Raji (cell line): ENCODE results near the gene SAP130.

Experiments
- POLR2A ChIP-seq: IDR thresholded peaks from 2 replicates; pipeline ENCODE4 v1.6.1; 2011; ENCODE audit warnings: low read depth, low read length, control low read depth; ENCODE audit not compliant: insufficient read depth

The SAP130 gene

DNA sequence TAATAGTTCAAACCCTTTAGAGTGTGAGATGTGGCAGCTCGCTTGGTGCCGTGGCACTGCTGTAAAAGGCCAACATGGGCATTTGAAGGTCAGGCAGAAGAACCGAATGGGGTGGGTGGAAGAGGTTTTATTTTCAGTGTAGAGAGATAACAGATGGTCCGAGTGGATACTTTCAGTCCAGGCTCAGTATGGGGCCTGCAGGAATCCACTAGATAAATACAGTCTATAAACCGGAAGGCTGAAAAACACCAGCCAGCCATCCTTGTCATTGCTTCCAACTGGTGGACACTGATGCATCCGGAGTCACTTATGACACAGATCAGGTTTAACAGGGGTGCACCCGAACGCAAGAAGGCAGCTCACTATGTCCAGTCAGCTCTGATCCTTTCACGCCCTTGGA, 86.4 kb downstream of the SAP130 start:
- TF ChIP-seq POLR2A, result no peak

DNA sequence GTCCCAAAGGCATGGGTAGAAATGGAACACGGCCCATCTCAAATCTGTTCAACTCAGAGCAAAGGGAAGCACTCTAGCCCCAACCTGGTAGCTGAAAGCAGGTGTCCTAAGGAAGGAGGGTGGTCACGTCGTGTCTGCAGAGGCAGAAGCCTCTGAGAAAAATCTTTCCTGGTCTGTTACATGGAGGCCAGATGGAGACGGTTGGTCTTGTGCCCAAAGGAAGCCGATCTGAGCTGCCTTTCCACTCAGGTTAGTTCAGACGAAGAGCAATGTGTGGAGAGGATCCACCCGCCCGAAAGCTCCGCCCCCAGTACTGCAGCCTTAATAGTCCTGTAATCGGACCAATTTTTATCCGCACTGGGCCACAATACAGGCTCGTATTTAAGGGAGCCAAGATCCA, 87.2 kb downstream of the SAP130 start:
- no peak for TF ChIP-seq POLR2A

DNA sequence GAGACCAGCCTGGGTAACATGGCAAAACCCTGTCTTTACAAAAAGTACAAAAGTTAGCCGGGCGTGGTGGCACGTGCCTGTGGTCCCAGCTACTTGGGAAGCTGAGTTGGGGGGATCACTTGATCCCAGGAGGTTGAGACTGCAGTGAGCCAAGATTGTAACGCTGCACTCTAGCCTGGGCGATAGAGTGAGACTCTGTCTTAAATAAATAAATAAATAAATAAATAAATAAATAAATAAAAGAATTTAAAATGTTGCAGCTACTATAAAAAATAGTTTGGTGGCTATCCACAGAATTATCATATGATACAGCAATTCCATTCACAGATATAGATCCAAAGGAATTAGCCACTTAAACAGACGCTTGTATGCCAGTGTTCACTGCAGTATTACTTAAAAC, 92.5 kb downstream of the SAP130 start:
- no peak for TF ChIP-seq POLR2A

DNA sequence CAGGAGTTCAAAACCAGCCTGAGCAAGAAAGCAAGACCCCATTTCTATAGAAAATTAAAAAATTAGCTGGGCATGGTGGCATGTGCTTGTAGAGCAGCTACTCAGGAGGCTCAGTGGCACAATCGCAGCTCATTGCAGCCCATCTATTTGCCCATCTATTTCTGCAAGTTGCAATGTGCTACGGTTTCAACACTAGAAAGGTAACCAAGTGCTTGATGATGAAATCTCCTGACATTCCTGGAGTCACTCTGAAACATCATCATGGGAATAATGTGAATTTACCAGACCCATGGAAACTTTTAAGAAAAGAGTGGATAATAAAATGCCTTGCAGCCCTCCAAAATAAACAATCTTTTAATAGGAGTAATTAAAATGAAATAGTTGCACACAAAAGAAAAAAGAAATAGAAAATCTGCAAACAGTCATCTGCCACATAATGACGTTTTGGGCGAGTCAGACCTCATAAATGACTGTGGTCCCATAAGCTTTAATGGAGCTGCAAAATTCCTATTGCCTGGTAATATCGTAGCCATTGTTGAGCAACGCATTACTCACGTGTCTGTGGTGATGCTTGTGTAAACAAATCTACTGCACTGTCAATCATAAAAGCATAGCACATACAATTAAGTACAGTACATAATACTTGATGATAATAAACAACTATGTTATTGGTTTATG, 95.5 kb downstream of the SAP130 start:
- no peak for TF ChIP-seq POLR2A

DNA sequence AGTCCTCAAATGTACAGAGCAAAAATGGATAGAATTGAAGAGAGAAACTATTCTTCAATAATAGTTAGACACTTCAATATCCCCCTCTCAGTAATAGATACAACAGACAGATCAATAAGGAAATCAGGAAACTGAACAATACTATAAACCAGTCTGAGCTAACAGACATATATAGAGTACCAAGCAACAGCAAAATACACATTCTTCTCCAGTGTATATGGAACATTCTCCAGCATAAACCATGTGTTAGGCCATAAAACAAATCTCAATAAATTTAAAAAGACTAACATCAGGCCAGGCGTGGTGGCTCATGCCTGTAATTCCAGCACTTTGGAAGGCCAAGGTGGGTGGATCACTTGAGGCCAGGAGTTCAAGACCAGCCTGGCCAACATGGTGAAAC, 98.4 kb downstream of the SAP130 start:
- no peak for TF ChIP-seq POLR2A

DNA sequence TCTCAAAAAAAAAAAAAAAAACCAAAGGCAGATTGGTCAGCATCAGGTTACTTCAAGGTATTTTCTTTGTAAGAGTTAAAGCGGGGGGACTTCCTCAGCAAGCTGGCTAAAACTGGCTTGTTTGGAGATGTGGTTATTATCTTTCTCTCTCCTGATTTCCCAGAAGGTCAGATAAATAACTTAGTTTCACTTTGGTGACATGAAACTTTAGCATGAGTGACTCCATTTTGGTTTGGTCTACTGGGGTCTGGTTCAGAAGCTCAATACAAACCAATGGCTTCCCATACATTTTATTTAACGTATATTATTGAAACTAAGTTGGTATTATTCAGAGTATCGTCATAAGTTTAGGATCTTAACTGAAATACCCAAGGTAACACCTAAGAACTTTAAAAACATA, 100.5 kb downstream of the SAP130 start:
- TF ChIP-seq POLR2A, result no peak

DNA sequence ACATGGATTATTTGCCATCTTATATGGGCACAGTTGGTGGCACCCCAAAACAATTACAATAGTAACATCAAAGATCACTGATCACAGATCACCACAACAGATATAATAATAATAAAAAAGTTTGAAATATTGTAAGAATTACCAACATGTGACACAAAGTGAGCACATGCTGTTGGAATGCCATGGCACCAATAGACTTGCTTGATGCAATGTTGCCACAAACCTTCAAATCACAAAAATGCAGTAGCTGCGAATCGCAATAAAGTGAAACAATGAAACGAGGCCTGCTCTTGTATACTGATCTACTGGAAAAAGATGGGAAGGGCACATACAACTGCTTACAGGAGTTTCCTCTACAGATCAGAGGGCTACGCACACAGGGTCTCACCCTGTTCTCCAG, 109.9 kb downstream of the SAP130 start:
- no peak for TF ChIP-seq POLR2A

DNA sequence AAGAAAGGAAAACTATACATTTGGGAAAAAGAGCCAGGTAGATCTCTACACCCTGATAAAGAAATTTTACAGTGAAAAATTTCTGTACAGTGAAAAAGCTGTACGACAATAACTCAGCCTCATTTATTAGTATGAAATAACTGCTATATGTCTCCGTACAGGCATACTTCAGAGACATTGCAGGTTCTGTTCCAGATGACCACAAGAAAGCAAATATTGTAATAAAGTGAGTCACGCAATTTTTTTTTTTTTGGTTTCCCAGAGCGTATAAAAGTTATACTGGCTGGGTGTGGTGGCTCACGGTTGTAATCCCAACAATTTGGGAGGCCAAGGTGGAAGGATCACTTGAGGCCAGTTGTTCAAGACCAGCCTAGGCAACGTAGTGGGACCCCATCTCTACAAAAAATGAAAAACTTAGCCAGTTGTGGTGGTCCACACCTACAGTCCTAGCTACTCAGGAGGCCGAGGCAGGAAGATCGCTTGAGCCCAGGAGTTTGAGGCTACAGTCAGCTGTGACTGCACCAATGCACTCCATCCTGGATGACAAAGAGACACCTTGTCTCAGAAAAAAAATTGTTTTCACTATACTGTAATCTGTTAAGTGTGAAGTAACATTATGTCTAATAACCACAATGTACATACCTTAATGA, 113.9 kb downstream of the SAP130 start:
- TF ChIP-seq POLR2A, result no peak

DNA sequence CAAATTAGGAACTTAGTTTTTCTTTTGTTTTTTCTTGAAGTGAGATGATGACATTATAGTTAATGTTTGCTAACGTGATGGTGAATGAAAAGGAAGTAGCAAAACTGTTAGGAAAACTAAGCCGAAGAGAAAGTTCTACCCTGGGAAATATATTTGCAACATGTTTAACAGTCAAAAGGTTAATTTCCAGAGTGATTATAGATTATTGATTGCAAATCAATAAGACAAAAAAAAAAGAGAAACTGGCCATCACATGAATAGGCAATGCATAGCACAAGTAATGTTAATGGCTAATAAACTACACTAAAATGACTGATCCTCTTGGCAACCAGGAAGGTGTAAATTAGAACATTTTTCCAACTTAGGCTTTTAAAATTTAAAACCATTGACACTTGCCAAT, 116.1 kb downstream of the SAP130 start:
- no peak for TF ChIP-seq POLR2A

DNA sequence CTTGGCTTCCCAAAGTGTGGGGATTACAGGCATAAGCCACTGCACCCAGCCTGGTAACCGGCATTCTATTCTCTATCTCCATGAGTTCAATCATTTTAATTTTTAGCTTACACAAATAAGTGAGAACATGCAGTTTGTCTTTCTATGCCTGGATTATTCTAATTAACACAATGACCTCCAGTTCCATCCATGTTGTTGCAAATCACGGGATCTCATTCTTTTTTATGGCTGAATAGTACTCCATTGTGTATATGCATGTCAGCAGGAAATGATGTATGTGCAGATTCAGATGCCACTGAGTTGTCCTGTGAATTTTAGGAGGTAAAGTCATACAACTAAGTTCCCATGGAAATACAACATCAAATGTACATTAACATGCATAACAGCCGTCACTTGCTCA, 117.4 kb downstream of the SAP130 start:
- TF ChIP-seq POLR2A, result no peak

DNA sequence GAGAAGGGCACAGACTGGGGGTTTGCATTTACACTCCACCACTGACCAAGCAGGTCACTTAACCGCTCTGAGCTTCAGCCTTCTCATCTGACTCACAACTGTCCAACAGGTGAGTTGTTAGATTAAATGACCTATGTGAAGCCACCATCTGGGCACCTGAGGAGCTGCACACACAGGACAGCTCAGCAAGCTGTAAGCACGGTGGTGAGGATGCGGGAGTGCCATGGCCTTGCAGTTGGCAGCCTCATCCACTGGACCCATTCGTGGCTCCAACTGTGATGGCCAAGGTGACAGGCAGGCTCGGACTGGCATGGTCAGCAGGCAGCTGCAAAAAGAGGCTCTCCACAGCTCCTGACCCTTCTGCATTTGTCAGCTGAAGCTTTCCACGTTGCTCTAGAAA, 118.8 kb downstream of the SAP130 start:
- no peak for TF ChIP-seq POLR2A

DNA sequence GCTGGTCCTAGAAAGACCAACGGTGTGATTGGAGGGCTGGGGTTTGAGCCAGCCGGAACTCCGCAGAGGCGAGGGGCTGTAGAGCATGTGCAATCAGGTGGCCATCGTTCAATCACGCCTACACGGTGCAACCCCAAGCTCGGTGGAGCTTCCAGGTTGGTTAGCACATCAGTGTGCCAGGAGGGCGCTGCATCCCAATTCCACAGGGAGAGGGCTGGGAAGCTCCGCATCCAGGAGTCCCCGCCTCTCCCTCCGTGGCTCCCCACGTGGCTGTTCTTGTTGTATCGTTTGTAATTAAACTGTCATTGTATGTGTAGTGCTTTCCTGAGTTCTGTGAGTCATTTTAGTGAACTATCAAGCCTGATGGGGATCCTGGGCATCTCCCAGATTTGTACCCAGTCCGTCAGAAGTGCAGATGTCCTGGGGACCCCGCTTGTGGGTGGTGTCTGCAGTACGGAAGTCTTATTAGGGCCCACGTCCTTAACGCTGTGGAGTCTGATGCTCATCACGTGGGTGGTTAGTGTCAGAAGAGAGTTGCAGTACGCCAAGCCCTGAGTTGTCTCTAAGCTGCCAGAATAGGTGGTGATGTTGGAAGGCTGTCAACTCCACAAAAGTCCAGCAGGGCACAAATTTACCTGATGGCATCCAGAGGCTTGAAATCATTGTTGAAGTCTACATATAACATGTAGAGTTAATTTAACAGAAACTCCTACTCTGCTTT, 121.5 kb downstream of the SAP130 start:
- no peak for TF ChIP-seq POLR2A

DNA sequence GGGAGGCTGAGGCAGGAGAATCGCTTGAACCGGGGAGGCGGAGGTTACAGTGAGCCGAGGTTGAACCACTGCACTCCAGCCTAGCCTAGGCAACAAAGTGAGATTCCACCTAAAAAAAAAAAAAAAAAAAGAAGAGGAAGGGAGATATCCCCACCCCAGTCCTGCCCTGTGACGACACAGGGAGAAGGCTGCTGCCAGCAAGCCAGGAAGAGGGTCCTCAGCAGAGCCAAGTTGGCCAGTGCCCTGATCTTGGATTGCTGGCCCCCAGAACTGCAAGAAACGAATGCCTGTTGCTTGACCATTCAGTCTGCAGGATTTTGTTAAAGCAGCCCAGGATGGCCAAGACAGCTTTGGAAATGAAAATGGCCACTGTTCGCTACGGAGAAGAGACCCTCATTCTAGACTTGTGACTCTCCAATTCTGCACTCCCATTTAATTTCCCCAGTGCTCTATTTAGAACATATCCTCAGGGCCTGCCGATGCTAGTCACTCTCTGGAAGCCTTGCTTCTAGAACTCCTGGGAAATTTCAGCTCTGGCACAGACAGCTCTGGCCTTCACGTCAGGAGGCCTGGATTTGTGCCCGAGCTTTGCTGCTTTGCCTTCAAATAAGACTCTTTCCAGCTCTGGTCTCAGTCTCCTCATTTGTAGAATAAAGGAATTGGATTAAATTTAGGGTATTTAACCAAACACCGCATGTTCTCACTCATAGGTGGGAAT, 126.4 kb downstream of the SAP130 start:
- no peak for TF ChIP-seq POLR2A

DNA sequence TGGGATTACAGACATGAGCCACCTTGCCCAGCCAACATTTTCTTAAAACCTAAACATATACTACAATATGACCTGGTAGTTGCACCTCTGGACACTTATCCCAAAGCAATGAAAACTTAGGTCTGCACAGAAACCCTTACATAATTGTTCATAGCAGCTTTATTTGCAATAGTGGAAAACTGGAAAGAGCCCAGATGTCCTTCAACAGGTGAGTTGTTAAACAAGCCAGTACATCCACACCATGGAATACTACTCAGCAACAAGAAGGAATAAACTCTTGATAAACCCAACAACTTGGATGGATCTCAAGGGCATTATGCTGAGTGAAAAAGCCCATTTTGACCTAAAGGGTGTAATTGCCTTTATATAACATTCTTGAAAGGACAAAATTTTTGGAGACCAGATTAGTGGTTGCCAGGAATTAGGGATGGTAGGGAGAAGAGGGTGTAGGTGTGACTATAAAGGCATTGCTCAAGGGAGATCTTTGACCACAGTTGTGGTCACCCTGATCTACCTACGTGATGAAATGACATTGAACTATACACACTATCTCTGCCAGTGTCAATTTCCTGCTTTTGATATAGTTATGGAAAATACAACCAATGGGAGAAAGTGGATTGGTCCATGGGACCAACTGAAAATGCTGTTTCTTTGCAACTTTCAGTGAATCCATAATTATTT, 130.2 kb downstream of the SAP130 start:
- no peak for TF ChIP-seq POLR2A

DNA sequence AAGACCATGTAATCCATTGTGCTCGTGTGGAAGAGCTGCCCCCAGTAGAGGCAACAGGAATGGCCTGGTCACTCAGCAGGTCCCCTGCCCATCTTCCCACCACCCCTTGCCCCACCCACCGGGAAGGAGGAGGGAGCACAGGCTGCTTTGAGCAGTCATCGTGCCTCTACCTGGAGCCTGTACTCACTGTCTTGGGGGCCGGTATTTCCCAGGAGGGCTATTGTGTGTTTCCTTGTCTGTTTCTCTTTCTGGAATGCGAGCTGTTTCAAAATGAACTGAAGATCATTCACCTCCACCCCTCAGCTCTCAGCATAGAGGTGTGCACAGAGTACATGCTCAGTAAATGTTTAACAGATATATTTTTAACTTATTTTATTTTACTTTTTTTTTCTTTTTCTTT, 134.4 kb downstream of the SAP130 start:
- no peak for TF ChIP-seq POLR2A

DNA sequence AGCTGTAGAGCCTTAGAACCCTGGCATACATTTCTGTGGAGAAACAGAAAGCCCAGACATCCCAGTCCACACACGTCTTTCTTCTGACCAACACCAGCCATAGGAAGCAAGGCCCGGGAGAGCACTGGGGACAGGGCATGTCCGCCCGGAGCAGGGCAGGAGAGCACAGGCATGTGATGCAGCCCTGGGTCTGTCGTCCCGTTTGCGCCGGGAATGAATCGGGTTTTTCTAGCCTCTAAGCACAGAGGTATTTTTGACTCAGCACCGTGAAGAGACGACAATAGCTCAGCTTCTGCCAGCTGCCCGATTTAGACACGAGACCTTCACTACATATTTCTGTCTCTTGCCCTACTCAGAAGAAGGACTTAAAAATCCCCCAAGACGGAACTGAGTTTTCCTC, 134.8 kb downstream of the SAP130 start:
- TF ChIP-seq POLR2A, result no peak

DNA sequence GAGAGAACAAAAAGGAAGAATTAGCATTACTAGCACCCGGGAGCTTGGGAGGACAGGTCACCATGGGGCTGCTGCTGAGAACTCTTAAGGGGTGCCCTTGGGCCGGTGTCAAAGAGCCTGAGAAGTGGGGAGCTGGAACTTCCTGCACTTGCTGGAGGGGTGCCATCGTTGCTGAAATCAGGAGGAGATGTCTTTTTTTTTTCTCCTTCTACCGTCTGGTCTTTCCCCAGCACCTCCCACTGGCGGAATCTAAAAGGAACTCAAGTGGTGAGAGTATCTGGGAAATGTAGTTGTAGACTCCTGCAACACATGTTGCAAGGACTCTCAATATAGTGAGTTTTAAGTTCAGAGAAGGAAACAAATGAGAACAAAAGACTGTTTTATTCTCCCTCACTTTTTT, 136.0 kb downstream of the SAP130 start:
- TF ChIP-seq POLR2A, result no peak
